NCI-H1048 (cell line): ENCODE results near the gene MCM5.

Experiments used
- DNase-seq: peaks from one replicate; lab custom pipeline; 2025; lab: John Stamatoyannopoulos, UW

The MCM5 gene

DNA sequence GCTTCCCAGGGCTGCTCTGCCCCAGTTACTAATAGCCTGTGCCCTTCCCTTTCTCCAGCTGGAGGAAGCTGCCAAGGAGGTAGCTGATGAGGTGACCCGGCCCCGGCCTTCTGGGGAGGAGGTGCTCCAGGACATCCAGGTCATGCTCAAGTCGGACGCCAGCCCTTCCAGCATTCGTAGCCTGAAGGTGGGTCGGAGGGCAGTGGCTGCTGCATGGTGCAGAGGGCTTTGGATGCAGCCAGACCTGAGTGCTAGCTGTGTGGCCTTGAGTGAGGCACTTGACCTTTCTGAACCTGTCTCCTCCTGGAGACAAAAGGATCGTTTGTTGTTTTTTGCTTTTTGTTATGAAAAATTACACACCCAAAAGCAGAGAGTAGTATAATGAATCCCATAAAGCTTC is 3.4 kb downstream of the MCM5 start:
- no peak for DNase-seq

DNA sequence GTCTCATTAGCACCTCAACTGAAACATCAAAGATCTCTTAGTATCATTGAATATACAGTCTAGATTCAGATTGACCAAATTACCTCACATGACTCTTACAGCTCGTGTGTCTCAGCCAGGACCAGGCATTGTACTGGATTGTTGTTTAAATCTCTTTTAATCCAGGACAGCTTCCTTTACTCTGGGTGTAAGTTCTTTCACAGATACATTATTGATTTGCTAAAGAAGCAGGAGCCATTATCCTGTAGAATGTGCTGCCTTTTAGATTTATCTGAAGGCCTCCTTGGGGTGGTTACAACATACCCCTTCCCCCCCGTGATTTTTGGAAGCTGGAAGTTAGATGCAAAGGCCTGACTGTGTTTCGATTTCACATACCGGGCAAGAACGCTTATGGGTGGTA is 4.2 kb downstream of the MCM5 start:
- no peak for DNase-seq

DNA sequence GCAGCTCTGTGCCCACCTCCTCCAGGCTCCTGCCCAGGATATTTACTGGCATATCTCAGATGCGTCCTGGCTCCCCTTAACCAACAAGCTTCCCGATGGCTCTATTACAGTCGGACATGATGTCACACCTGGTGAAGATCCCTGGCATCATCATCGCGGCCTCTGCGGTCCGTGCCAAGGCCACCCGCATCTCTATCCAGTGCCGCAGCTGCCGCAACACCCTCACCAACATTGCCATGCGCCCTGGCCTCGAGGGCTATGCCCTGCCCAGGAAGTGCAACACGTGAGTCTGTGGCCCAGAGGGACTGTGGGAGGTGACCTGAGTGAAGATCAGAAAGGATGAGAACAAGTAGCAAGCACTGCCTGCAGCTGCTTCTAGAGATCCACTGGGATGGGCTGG is 6.5 kb downstream of the MCM5 start:
- DNase-seq = no peak

DNA sequence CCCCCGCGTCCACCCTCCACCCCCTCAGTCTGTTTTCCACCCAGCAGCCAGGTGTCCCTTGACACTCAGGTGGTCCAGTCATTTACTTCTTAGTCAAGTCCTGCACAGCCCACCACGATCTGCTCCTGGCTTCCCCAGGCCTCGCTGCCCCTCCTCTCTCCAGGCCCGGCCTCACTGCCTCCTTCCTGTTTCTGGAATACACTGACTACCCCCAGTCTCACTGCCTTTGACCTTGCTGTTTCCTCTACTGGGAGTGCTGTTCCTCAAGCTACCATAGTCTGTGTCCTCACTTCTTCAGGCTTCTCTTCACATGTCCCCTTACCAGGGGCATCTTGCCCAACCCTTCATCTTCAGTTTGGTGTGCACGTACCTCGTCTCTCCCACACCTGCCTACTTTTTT is 7.4 kb downstream of the MCM5 start:
- DNase-seq = no peak

DNA sequence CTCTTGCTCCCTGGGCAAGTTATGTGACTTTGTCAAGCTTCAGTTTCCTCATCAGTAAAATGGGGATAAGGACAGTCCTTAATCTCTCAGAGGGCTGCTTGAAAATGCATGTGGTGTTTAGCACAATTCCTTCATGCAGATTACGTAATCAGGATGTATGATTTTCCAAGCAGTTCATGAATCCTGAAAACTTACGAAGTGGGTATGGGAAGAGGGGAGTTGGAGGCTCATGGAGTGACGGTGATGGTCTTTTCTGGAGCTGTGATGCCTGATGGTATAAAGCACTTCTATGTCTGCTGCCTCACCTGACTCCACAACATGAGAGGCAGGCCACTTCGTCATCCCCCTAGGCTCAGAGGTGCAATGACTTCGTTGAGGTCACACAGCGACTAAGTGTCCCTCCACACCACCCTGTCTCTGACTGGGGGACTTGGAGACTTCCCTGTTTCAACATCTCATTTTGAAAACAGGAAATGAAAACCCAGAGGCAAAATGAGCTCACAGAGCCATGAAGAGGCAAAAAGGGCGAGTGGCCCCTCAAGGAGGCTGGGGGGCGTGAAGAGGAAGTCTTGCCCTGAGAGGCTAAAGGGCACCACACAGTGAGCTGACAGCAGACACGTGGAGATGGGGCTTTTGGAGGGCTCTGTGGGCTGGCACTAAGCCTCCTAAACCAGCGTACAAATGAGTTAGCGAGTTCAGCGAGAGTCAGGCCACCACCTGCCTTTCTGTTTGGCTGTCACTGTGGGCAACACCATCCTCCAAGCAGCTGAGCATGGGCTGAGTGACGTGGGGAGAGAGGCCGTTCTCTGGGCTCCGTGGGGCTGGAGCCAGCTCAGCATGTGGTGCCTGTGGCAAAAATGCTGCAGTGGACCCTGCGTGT is 10.1 kb downstream of the MCM5 start:
- no peak for DNase-seq

DNA sequence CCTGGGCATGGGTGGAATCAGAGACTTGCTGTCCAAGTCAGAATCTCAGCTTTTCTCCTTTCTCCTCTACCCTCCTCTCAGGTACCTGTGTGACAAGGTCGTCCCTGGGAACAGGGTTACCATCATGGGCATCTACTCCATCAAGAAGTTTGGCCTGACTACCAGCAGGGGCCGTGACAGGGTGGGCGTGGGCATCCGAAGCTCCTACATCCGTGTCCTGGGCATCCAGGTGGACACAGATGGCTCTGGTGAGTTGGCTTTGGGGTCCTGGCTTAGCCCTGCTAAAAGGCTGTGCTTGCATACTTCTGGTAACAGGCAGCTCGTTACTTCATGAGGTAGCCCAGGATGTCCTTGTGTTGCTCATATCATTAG is 10.7 kb downstream of the MCM5 start:
- no peak for DNase-seq

DNA sequence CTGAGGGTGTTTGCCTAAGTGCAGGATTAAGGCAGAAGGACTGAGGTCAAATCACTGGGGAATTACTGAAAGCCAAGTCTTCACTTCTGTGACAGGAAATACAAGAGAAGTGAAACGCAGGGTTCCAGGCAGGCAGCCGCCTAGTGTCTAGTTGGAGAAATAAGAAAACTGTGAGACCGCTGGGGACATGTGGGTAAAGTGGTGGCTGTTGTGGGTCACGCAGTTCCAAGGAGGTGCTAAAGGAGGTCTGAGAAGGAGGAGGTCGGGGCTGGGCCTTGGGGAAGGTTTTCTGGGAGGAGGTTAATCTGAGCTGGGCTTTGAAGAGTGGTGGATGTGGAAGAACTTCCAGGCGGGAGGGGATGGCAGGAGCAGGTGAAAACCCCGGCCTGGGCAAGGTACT is 11.2 kb downstream of the MCM5 start:
- no peak for DNase-seq

DNA sequence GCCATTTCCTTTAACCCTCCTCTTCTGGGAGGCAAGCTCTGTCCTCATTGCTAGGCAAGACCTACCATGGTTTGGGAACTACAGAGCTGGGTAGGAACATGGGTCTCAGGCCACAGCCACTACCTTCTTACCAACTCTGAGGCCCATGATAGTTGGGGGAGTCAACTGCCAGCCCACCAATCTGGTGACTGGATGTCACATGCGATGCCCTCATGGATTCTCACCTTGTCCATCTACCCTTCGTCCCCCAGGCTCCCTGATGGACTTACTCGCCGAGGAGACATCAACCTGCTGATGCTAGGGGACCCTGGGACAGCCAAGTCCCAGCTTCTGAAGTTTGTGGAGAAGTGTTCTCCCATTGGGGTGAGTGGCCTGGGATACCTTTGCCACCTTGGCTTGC is 13.7 kb downstream of the MCM5 start:
- no peak for DNase-seq

DNA sequence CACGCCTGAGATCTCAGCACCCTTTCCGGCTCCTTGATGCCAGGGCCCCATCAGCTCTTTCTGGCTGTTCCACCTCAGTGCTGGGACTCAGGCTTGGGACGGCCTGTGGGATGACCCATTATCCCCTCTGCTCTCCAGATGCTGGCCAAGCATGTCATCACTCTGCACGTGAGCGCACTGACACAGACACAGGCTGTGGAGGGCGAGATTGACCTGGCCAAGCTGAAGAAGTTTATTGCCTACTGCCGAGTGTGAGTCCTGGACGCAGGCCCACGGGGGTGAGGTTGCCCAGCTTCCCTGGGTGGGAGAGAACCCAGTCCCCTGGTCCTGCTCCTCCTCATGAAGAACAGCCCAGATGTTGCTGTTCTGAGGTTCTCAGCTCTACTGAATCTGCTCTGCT is 17.7 kb downstream of the MCM5 start:
- no peak for DNase-seq

DNA sequence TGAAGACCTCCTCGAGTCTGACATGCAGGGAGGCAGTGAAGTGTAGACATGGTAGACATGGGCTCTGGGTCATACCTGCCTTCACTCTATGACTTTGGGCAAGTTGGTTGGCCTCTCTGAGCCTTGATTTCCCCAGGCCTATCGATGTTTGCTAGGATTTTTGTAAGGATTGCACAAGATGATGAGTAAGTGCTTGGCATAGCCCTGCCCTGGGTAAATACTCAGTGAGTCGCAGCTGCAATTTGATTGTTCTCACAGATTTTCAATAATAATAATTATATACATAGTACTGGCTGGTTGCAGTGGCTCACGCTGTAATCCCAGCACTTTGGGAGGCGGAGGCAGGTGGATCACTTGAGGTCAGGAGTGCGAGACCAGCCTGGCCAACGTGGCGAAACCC is 18.1 kb downstream of the MCM5 start:
- no peak for DNase-seq

DNA sequence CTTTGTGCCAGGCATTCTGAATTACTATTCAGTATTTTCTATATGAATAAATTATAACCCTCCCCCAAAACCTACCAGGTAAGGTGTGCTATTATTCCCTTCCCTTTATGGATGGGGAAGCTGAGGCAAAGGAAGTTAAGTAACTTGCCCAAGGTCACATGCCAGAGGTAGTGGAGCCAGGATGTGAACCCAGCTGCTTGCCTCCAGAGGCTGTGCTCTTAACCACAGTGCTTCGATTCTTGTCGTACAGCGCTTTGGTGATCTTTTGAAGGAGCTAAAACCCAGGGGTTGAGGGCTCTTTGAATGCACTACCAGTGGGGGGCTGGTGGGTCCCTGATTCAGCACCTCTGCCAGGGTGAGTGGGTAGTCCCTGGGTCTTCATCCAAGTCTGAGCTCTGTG is 18.8 kb downstream of the MCM5 start:
- no peak for DNase-seq

DNA sequence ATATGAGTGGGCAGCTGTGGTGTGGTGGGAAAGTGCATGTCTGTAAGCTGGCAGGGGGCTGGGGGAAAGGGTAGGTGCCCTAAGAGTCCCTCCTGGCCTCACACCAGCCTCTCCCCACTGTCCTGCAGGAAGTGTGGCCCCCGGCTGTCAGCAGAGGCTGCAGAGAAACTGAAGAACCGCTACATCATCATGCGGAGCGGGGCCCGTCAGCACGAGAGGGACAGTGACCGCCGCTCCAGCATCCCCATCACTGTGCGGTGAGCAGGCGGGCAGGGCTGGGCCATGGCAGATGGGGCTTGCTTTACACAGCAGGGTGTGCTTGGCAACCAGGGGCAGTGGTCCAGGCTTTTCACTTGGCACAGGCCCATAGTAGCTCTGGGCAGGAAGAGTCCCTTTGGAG is 19.8 kb downstream of the MCM5 start:
- DNase-seq = no peak

DNA sequence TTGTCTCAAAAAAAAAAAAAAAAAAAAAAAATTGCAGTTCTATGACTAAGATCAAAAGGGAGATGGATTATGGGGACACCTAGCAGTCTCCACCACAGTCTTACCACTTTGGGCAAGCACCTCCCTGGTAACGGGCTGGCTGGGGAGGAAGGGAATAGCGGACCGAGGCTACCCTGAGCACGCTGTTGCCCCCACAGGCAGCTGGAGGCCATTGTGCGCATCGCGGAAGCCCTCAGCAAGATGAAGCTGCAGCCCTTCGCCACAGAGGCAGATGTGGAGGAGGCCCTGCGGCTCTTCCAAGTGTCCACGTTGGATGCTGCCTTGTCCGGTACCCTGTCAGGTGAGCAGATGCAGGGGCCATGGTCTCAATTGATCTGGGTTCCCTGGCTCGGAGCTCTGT is 21.2 kb downstream of the MCM5 start:
- no peak for DNase-seq

DNA sequence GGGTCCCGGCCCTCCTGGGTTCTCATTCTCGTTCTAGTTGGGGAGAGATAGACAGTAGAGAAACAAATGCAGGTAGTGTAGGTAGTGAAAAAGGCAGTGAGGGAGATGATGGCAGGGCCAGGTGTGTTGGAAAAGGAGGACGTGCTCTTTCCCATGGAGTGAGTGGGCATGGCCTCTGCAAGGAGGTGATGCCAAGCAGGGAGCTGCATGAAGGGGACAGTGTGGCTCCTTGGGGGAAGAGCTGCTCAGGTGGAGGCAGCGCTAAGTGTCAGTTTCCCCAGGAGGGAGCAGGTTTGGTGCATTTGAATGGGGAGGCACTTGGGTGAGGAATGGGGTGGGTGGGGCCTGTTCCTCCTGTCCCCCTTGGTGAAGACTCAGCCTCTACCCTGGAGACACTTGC is 22.2 kb downstream of the MCM5 start:
- no peak for DNase-seq

DNA sequence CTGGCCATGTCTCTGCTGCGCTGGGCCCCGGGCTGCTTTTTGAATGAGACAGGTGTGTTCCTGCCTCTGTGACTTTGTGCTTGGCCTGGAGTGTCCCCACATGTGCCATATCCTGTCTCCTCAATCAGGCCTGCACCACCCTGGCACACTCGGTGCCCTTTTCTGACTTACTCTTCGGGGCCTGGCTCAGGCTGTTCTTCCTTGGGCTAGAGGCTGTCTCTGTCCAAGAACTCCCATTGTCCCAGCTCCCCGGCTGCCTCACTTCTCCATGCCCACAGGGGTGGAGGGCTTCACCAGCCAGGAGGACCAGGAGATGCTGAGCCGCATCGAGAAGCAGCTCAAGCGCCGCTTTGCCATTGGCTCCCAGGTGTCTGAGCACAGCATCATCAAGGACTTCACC is 23.0 kb downstream of the MCM5 start:
- no peak for DNase-seq

DNA sequence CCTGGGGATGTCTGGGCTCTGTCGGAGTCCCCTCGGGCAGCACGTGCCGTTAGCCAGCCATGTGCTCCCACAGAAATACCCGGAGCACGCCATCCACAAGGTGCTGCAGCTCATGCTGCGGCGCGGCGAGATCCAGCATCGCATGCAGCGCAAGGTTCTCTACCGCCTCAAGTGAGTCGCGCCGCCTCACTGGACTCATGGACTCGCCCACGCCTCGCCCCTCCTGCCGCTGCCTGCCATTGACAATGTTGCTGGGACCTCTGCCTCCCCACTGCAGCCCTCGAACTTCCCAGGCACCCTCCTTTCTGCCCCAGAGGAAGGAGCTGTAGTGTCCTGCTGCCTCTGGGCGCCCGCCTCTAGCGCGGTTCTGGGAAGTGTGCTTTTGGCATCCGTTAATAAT is 24.1 kb downstream of the MCM5 start:
- DNase-seq = no peak

DNA sequence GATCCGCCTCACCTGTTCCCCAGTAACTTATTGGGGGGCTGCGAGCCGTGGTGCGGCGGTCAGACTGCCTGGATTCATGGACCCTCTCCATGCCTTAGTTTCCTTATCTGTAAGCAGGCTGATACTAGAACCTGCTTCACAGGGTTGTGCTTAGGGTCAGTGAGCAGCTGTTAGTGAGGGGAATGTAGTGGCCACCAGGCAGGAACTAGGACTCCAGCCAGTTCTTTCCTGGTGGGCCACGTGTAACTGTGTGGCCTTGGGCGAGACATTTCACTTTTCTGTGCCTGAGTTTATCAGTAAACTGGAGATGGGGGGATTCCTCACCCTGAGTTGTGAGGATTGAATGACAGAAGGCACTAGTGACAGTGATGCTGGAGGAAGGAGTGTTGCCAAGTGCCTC is 24.8 kb downstream of the MCM5 start:
- DNase-seq = no peak

DNA sequence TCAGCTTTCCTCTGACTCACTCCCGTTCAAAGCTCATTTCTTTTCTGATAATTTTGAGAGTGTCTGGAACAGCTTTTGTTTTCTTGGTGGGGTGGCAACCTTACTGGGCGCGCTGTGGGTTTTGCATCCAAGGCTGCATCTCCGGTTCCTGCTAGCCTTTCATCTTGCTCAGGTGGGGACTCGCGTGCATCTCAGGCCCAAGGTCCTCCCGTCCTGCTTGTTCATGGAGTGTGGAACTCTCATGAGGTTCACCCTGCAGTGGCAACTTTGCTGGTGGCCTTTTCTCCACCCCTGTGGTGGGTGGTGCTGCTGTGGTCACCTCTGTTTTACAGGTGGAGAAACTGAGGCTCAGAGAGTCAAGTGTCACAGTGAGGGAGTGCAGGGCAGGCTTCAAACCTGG is 25.6 kb downstream of the MCM5 start:
- no peak for DNase-seq

DNA sequence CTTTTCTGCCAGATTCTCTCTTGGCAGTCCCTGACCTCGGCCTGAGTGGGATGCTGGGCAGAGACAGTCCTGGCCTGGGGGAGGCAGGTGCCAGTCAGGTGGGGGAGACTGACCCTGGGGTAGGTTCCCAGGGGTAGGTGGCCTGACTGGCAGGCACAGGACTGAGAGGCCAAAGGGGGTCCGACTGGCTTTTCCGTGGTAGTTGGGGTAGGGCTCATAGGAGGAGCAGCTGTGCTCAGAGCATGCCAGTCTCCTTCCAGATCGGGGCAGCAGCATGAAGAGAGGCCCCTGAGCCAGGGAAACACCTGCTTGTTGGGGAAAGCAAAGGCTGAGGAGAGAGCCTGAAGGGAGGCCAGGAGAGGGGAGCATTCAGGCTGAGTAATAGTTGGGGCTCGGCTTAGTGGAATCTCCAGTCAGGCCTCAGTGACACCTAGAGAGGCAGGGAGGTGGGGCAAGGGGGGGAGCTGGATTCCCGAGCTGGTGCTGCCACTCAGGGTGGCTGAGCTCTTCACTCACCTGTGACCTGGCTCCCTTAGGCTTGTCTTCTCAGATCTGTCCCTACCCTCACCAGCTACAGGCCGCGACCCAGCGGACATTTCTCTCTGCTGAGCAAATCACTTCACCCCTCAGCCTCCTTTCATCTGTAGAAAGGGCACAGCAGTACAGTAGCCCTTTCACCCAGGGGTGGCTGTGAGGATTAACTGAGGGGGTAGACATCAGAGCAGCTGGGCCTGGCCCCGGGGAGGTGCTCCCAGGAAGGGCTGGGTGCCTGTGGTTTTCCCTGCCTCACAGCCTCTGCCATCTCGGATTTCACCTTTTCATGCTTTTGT is 26.2 kb downstream of the MCM5 start:
- DNase-seq = no peak

DNA sequence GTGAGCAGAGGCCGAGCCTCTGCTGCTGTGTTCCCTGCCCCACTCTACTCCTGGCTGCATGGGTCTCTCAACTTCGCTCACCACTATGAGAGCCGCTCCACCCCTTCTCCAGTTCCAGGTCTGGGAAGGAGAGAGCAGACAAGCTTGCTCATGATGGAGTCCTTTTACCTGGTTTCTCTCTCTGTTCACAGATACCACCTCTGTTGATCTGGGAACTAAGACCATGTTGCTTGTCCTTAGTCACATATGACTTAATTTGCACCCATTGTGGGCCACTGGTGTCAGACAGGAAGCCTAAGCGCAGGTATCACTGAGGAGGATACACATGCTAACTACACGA is 26.8 kb downstream of the MCM5 start:
- no peak for DNase-seq

DNA sequence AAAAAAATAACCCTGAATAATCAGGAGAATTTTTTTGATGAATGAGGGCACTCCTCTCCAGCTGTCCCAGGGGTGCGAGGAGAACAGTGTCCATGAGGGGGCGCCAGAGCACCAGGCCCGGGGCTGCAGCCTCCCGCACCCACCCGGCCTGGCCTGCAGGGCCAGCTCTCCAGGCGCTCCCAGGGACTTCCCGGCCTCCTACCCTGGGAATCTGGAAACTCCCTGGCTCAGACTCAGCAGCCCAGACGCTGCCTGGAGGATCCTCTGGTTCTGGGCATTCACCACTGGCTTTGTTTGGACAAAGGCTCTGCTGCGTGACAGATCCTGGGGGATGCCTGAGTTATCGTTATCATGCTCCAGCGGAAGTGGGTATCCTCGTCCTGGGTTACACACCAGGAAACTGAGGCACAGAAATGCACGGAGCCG is 31.0 kb downstream of the MCM5 start:
- DNase-seq = peak; percentile 56

DNA sequence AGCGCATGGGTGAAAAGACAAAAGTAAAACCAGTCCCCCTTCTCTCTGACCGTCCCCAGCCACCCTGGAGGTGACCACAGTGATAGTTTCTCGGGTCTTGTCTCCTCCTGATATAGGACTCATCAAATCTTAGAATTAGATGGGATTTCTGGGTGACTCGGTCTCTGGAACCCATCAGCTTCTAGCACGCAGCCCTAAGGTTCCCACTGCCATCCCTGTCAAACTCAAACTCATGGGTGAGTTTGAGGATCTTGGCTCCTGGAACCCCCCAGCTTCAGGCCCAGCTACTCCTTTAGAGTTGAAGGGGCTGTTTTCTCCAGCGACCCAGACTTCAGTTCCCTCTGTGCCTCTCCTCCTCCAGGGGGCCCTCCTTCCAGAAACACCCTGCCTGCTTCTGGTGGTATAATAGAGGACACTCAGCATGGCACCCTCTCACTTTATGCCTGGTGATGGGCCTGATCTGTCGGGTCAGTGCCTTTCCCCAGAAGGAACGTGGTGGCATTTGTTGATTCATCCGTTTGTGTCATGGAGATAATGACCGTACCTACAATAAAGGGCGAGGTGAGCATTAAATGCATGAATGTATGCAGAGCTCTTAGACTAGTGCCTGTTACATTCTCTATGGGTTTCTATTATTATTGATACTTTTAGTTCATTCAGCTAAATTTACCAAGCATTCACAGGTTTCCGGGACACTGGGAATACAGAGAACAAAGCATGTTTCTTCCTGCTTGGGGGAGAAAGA is 31.7 kb downstream of the MCM5 start:
- DNase-seq = no peak
